Measurements from ENCODE around the gene SLC7A10.

DNA sequence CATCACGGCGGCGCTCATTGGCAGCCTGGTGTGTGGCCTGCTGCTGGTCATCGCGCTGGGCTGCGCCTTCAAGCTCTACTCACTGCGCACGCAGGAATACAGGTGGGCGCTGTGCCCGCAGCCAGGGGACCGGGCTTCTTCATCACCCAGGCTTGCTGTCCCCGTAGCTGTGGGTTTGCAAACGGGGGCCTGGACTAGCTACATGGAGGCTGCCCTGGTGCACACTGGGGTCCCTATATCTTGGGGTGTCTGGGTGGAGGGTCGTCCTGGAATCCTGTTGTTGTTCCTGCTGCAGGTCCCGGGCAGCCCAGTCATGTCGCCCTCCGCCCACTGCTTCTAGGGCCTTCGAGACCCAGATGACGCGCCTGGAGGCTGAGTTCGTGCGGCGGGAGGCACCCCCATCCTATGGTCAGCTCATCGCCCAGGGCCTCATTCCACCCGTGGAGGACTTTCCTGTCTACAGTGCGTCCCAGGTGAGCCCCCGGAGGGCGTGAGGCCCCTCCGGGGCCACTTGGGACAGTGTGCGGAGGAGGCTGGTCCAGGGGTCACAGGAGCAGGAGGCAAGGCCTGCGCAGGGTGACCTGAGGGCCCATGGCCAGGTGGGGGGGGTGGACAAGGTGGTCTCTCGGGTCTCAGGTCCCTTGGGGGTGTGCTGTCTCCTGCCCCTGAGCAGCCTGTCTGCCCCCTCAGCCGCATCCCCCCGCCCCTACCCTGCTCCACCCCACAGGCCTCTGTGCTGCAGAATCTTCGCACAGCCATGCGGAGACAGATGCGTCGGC, 19.2 kb downstream of the SLC7A10 start:
- TF ChIP-seq, protein P1, sequence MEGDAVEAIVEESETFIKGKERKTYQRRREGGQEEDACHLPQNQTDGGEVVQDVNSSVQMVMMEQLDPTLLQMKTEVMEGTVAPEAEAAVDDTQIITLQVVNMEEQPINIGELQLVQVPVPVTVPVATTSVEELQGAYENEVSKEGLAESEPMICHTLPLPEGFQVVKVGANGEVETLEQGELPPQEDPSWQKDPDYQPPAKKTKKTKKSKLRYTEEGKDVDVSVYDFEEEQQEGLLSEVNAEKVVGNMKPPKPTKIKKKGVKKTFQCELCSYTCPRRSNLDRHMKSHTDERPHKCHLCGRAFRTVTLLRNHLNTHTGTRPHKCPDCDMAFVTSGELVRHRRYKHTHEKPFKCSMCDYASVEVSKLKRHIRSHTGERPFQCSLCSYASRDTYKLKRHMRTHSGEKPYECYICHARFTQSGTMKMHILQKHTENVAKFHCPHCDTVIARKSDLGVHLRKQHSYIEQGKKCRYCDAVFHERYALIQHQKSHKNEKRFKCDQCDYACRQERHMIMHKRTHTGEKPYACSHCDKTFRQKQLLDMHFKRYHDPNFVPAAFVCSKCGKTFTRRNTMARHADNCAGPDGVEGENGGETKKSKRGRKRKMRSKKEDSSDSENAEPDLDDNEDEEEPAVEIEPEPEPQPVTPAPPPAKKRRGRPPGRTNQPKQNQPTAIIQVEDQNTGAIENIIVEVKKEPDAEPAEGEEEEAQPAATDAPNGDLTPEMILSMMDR (IDR thresholded peaks at IDR 0.05): no peak
- no peak for TF ChIP-seq POLR2A (IDR thresholded peaks at IDR 0.05)
